Stimulated activated CD4-positive, alpha-beta T cell treated with anti-CD3 and anti-CD28 coated beads, Interleukin-4, amount 100 ng/mL, for 24 hours (primary cell): ENCODE data around the gene GPS1.
"Not testable (repeated sequence)": the region's sequence is repeated elsewhere in the genome, so short reads cannot be mapped to it uniquely, and the experiment has no call there.

ENCODE experiments used
- DNase-seq: peaks from one replicate; pipeline ENCODE4 v3.0.0-alpha.2; 2020

The GPS1 gene

DNA sequence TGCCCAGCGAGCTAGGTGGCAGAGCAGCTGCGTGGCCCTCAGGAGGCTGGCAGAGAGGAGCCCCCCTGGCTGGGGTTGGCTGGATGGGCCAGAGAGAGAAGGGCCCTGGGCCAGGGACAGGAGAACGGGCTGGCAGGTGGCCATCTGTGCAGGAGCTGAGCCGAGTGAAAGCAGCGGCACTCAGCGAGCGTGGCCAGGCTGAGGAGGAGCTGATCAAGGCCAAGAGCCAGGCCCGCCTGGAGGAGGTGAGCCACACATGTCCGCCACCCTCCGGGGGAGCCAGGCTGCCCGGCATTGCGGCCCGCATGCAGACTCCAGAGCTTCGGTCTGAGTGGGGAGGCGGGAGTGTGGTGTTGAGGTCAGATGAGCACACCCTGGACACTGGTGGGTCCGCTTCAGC, 22.3 kb upstream of the GPS1 start:
- DNase-seq = no peak

DNA sequence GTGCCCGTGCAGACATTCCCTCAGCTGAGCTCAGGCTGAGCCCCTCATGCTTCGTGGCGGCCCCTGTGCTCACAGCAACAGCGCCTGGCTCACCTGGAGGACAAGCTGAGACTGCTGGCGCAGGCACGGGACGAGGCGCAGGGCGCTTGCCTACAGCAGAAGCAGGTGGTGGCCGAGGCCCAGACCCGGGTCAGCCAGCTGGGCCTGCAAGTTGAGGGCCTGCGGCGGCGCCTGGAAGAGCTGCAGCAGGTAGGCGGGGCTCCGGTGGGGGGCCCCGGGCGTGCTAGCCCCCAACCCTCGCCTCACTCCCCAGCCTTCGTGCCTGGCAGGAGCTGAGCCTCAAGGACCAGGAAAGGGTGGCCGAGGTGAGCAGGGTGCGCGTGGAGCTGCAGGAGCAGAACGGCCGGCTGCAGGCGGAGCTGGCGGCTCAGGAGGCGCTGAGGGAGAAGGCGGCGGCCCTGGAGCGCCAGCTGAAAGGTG, 21.7 kb upstream of the GPS1 start:
- DNase-seq = no peak

DNA sequence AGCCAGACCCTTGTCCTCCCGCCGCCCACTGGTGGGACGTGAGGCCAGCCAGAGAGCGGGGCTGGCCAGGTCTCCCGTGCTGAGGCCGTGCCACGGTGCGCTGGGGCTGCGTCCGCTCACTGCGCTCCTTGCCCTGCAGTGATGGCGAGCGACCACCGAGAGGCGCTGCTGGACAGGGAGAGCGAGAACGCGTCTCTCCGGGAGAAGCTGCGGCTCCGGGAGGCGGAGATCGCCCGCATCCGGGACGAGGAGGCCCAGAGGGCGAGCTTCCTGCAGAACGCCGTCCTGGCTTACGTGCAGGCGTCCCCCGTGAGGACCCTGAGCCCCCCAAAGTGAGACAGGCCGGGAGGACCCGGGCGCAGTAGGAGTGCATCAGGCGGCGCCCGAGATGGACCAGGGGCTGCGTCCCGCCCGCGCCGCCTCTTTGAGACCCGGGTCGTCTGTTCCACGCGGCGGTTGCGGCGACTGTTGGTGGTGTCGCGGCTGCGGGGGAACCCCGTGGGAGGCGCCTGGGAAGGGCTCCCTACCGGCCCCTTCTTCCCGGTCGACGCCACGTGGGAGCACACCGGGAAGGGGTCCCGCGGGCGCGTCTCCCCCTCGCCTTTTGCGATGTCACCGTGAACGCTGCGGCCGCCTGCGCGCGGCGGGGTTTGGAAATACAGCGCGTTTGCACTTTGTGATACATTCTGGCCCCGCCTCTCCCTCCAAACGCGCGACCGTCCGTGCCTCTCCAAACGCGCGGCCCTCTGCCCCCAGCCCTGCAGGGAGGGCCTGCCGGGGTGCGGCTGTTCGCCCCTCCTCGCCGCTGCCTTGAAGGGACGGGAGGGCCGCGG, 21.0 kb upstream of the GPS1 start:
- peak; percentile 83 for DNase-seq

DNA sequence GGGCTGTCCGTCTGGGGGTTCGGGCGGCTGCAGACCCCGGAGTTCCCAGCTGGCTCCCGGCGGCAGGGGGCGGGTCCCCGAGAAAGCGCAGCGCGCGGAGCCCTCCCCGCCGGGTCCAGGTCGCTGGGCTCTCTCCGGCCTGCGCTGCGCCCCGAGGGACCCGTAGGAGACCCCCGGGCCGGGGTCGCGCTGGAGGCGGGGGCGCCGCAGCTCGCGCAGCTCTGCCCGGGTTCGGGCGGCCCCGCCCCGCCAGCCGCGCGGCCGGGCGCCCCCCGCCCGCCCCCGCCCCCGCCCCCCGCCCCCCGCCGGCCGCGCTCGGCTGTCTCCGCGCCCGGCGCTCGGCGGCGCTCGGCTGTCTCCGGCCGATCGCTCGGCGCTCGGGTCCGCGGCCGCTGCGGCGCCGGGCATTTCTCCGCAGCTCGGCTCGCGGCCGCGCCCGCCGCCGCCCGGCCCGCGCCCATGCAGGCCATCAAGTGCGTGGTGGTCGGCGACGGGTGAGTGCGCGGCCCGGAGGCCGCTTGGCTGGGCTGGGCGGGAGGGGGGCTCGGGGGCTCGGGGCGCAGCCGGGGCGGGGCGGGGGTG, 20.3 kb upstream of the GPS1 start, which contains the start of gene RAC3:
RAC3 (plus strand) TSS at position 376 of the 582 bp plus-strand sequence; CDS start at position 460, 84 bp downstream.
- no peak for DNase-seq

DNA sequence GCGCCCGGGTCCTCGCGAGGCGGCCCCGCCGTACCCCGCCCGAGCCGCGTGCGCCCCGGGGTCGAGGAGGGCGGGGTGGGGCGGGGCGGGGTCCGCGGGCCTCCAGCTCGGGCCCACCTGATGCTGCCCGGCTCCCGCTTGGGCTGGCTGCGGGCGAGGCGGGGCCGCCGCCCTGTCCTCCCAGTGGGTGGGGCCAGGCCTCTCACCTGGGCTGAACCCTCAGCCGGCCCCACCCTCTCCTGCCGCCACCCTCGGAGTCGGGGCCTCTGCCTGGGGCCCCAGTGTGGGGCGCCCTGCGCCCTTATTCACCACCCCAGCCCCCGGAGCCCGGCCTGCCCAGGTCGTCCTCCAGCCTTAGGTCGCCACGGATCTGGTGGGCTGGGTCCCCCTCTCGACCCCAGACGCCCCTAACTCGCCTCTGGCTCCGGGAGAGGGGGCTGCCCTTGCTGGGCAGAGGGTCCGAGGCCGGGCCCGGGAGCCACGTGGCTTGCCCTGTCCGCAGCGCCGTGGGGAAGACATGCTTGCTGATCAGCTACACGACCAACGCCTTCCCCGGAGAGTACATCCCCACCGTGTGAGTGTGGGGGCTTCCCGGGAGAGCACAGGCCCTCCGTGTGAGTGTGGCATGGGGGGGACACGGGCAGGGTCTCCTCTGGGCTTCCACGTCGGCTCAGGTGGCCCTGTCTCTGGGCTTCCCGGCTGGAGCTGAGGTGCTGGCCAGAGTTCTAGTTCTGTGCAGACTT, 19.6 kb upstream of the GPS1 start:
- DNase-seq = no peak

DNA sequence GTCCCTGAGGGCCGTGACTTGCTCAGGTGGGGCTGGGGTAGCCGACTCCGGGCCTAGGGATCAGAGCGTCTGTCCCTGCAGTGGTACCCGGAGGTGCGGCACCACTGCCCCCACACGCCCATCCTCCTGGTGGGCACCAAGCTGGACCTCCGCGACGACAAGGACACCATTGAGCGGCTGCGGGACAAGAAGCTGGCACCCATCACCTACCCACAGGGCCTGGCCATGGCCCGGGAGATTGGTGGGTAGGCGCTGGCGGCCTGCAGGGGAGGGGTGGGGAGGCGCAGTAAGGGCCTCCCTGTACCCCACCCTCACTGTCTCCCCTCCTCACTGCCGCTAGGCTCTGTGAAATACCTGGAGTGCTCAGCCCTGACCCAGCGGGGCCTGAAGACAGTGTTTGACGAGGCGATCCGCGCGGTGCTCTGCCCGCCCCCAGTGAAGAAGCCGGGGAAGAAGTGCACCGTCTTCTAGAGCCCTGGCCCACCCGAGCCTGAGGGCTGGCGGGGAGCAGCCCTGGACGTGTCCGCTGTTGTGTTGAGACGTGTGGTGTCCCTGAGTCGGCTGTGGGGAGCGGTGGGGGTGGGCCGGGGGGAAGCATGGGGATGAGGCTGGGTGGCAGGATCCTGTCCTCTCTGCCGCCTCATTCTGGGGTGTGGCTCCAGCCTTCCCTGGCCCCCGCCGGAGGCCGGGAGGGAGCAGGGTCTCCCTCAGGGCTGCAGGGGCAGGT, 18.2 kb upstream of the GPS1 start:
- no peak for DNase-seq

DNA sequence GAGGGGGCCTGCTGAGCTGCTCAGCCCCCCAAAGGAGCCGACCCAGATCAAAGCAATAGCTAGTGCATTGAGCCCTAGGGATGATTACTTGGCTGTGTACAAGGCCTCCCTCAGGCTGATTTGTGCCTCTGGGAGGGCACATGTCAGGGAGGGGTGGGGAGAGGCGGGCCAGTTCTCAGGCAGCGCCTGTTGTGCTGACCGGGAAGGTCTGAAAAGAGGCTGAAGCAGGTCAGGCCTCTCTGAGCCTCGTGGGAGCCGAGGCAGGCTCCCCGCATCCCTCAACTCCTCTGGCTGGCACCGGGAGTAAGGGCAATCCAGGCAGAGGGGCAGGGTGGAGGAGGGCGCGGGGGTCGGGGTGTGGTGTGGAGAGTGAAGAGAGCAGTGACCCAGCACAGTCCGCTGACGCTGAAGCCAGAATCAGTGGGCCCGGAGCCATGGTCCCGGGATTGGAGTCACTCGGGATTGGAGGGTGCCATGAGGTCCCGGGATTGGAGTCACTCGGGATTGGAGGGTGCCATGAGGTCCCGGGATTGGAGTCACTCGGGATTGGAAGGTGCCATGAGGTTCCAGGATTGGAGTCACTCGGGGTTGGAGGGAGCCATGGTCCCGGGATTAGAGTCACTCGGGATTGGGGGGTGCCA, 17.2 kb upstream of the GPS1 start:
- DNase-seq = no peak

DNA sequence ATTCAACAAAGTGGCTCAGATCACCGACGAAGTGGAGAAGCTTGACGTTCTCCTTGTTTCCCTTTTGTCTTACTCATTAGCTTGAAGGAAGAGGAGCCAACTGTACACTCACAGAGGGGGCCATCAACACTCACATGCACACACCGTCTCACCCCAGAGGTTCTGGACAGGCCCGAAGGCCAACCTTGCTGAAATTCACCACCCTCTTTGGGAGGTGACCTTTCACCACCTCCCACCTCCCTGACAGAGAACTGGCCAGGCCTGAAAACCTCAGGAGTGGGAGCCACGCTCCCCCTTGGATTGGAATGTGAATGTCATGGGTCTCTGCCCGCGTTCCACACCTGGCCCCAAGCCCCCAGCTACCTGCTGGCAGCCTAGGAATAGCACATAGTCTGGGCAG, 16.2 kb upstream of the GPS1 start:
- DNase-seq = no peak

DNA sequence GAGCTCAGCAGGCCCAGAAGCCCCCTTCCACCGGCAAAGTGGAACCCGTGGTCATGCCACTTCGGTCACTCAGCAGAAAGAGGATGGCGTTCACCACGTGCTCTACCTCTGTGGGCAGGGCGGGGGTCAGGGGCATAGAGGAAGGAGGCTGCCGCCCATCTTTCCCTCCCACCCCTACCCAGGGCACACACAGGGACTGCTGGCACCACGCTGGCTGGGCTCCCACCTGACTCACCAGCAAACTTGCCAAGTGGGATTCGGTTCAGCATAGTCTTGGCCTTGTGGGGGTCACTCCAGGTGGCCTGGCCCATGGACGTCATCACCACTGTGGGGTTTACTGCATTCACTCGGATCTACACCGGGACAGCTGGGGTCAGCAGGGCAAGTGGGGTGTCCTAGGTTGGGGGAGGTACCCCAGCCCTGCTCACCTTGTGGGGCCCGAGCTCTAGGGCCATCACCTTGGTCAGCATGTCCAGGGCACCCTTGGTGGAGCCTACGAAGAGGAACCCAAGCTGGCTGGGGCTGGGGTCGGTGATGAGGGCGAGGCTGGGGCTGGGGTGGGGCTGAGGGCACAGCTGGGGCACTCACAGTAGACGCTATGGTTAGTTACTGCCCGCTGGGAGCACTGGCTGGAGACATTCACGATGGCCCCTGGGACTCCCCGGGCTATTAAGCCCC, 15.6 kb upstream of the GPS1 start:
- no peak for DNase-seq

DNA sequence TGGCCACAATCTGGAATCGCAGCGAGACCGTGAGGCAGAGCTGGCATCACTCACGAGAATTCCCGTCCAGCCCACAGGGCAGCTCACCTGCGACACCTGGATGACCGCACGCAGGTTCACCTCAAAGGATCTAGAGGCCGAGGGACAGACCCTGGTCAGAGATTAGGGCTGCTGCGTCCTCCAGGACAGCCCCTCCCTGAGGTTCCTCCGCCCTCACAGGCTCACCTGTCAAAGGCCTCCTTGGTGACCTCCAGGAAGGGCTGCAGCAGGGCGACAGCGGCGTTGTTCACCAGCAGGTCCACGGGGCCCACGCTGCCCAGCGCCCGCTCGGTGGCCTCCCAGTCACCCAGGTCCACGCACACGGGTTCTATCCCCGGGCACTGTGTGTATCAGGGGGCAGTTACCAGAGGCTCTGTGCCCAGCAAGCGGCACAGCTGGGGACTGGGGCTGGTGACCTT, 15.0 kb upstream of the GPS1 start:
- DNase-seq = no peak

DNA sequence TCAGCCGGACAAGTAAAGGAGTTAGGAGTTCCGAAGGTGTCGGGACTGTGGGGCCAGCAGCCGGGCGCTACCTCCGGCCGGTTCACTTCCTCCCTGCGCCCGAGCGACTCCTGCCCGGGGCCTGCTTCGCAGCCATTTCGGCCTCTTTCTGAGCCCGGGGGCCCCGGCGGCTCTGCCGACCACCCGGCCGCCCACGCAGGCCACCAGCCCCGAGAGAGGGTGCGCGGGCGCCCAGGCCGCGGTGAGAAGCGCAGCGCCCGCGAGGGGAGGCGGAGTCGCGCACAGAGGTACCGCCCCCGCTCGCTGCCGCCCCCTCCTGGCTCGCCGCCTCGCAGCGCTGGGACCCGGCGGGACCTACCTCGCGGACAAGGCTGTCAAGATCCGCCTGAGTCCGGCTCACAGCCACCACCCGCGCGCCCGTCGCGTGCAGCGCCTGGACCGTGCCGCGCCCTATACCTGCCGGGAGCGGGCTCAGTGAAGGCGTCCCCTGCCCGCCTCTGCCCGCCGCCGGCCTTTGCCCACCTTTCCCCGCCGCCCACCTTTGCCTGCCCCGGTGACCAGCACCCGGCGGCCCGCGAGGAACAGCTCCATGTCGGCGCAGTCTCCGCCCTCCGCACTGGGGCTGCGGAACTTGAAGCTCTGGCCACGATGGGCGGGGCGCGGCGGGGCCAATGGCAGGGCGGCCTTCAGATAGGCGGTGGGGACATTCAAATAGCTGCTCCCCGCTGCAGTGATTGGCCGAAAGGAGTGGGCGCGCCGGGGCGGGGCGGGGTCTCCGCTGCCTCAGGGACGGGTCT, 14.4 kb upstream of the GPS1 start, which contains the start of gene DCXR:
DCXR (minus strand) TSS at position 606 of the 797 bp plus-strand sequence; CDS start at position 591, 15 bp downstream.
- DNase-seq = peak; percentile 95

DNA sequence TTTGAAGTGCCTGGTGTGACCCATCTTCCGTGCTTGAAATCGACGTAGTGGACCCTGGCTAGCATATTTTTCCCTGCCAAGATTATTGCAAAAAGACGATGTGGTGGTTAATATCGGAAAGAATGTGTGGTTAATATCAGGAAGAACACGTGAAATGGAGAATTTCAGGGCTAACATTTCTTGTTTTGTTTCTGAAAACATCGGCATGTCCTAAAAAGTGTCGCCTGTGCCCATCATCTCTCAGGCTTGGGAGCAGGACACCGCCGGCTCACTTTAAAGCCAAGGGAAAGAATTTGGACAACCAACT, 13.9 kb upstream of the GPS1 start:
- DNase-seq = no peak

DNA sequence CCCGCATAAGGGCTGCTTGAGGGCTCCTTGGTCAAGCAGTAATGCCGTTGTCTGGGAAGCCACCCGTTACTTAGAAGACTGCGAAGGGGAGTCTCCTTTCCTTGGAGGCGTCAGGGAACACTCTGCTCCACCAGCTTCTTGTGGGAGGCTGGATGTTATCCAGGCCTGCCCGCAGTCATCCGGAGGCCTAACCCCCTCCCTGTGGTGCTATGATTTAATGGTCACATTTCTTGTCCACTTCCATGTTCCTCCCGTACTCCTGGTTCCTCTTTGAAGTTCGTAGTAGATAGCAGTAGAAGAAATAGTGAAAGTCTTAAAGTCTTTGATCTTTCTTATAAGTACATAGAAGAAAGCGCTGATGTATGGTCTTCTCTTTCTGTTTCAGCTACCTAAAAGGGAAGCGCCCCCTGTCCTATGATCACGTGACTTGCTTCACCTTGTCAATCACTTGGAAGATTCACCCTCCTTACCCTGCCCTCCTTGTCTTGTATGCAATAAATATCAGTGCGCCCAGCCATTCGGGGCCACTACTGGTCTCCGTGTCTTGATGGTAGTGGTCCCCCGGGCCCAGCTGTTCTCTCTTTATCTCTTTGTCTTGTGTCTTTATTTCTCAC, 12.8 kb upstream of the GPS1 start:
- DNase-seq = not testable (repeated sequence)

DNA sequence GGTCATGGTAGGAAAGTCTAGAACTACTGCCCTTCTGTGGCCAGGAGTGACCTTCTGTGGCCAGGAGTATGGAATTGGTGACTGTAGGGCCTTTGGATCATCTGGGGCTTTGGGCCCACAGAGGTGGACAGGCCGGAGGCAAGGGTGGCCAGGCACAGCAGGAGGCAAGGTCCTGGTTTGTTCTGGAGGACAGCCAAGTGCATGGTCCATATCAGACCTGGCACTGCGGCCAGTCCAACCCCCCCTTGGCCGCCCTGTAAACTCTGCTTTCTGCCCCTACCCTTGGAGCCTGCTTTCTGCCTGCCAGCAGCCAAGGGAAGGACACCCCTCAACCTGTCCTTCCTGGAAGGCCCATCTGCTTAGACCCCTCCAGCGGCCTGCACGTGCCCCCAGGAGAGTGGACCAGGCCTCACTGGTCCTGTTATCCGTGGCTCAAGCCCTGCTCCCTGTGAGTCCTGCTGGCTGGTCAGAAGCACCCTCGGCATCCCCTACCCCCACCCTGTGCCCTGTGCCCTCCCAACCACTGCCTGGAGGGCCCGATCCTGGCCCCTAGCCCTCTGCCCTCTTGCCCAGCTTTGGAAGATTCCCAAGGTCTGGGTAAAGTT, 11.9 kb upstream of the GPS1 start:
- no peak for DNase-seq

DNA sequence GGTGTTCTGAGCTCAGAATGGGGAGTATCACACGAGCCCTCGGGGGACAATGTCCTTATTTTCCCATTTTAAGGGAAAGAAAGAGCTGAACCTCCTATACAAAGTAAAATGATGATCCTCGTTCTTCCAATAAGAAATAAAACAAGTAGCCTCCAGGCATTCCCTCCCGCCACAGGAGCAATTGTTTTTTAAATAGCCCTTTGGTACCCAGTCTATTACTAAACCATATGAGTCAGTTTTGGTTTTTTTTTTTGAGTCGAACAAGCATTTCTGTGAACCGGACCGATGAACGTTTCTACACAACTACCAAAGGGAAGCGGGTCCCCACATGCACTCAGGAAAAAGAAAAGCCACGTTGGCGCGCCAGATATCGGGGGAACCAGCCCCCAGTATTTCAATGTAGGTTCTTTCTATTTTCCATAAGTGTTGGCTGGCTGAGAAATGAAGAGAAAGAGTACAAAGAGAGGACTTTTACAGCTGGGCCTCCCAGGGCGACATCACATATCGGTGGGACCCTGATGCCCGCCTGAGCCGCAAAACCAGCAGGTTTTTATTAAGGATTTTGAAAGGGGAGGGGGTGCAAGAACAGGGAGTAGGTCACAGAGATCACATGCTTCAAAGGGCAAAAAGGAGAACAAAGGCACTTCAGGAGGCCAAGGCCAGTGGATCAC, 10.4 kb upstream of the GPS1 start:
- no peak for DNase-seq

DNA sequence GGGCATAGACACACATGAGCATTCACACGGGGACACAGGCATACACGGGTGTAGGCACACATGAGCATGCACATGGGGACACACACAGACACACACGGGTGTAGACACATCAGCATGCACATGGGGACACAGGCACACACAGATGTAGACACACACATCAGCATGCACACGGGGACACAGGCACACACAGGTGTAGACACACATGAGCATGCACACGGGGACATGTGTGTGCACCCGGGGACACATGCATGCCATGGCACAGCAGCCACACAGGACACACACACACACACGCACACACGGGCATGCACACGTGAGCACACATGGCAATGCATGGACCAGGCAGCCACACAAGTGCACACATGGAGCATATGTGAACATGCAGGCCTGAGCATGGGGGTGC, 9.0 kb upstream of the GPS1 start:
- DNase-seq = no peak

DNA sequence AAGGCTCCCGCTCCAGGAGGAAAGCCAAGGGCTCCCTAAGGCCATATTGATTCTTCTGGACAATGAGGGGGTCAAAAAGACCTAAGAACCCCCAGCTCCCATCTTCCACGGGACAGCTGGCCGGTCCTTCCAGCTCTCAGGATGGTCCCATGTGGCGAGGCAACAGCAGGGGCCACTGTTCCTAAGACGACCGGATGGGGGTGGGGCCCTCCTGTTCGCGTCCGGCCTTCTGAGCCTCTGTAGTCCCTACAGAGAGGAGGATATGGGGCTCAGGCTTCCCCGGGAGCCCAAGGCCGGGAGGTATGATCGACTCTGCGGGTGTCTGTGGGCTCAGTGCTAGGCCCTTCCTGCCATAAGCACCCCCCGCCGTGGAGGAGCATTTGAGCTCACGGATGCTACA, 8.2 kb upstream of the GPS1 start:
- no peak for DNase-seq

DNA sequence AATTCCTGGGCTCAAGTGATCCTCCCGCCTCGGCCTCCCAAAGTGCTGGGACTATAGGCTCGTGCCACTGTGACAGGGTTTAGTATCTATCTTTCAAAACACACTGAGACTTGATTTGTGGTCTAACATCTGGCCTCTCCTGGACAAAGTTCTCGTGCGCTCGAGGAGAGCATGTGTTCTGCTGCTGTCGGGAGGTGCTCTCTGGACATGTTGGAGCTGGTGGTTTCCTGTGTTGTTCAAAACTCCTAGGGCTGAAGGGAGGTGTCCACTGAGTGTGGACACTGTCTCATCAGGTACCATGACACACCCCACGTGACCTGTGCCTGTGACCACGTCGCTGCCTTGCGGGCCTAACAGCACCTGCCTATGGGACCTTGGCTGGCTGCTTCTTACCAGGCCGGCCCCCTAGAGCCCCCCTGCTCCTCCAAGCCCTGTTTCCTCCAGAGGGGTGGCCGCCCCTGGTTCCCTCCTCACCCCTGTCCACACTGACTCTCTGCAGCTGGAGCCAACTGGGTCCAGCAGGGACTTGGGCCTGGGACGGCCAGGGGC, 5.7 kb upstream of the GPS1 start:
- DNase-seq = no peak

DNA sequence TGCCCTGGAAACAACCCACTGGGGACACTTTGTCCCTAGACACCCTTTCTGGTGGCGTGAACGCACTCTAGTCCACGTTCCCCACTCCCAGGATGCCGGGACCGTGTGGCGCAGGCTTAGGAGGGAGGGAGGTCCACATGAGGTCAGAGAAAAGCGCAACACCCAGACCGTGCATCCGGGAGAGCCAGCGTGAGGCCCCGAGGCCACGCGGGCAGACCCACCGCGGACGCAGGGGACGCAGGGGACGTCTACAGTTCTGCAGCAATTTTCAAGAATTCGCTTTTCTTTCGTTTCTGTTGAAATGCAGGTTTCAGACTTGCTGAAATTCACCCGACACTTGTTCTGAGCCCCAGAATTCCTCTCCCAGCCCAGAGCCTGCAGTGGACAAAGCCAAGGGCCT, 4.8 kb upstream of the GPS1 start:
- no peak for DNase-seq
